ENCODE measurements around the gene RAMP3.

The RAMP3 gene

GRCh38 chr7:45178241-45179225 lies 20.9 kb downstream of the RAMP3 start:
- DNase-seq (ENCODE audit: low read depth in 2 of 3, low spot score in 1 of 3): no peak

GRCh38 chr7:45179666-45180065 lies 22.1 kb downstream of the RAMP3 start:
- DNase-seq (ENCODE audit: low read depth in 2 of 3, low spot score in 1 of 3): no peak

GRCh38 chr7:45180084-45180986 lies 22.7 kb downstream of the RAMP3 start:
- DNase-seq (ENCODE audit: low read depth in 2 of 3, low spot score in 1 of 3): no peak

GRCh38 chr7:45181286-45181960 lies 23.8 kb downstream of the RAMP3 start:
- DNase-seq (ENCODE audit: low read depth in 2 of 3, low spot score in 1 of 3): no peak

GRCh38 chr7:45181991-45182855 lies 24.6 kb downstream of the RAMP3 start:
- no peak for DNase-seq (ENCODE audit: low read depth in 2 of 3, low spot score in 1 of 3)

GRCh38 chr7:45182856-45183710 lies 25.5 kb downstream of the RAMP3 start:
- DNase-seq (ENCODE audit: low read depth in 2 of 3, low spot score in 1 of 3): no peak

GRCh38 chr7:45183711-45184210 lies 26.2 kb downstream of the RAMP3 start:
- DNase-seq (ENCODE audit: low read depth in 2 of 3, low spot score in 1 of 3): no peak

- DNase-seq (ENCODE audit: low read depth in 2 of 3, low spot score in 1 of 3): no peak
Observed at GRCh38 chr7:45184326-45185027, 26.9 kb downstream of the RAMP3 start.

GRCh38 chr7:45185028-45185863 lies 27.7 kb downstream of the RAMP3 start:
- DNase-seq (ENCODE audit: low read depth in 2 of 3, low spot score in 1 of 3): no peak

GRCh38 chr7:45185864-45186250 lies 28.3 kb downstream of the RAMP3 start:
- no peak for DNase-seq (ENCODE audit: low read depth in 2 of 3, low spot score in 1 of 3)

GRCh38 chr7:45186261-45186813 lies 28.7 kb downstream of the RAMP3 start:
- no peak for DNase-seq (ENCODE audit: low read depth in 2 of 3, low spot score in 1 of 3)

GRCh38 chr7:45187089-45187945 lies 29.7 kb downstream of the RAMP3 start:
- DNase-seq (ENCODE audit: low read depth in 2 of 3, low spot score in 1 of 3): no peak

- no peak for DNase-seq (ENCODE audit: low read depth in 2 of 3, low spot score in 1 of 3)
Observed at GRCh38 chr7:45187946-45188411, 30.4 kb downstream of the RAMP3 start.

- DNase-seq (ENCODE audit: low read depth in 2 of 3, low spot score in 1 of 3): no peak
Observed at GRCh38 chr7:45188736-45189135, 31.1 kb downstream of the RAMP3 start.

GRCh38 chr7:45189151-45189970 lies 31.8 kb downstream of the RAMP3 start:
- DNase-seq (ENCODE audit: low read depth in 2 of 3, low spot score in 1 of 3): no peak

All from stimulated activated CD4-positive, alpha-beta T cell treated with anti-CD3 and anti-CD28 coated beads, Interleukin-12 subunit alpha, Interleukin-12 subunit beta, amount 100 ng/mL, for 48 hours (primary cell).